ENCODE results near the gene BTN1A1.

- TF ChIP-seq CTCF (IDR thresholded peaks at IDR 0.05) (peak in 1 of 4 donors; percentile 11), POLR2A (IDR thresholded peaks at IDR 0.05) (no peak)
Observed at GRCh38 chr6:26537160-26537845, 37.2 kb downstream of the BTN1A1 start.

All from right lobe of liver (tissue), 4 donors.